B cell (primary cell): ENCODE measurements around the gene MTG2. TPM values are rescaled to one million over a fixed set of nuclear protein-coding genes. Genes with fewer than 3 reads are reported as not detected.

Source experiments
- ATAC-seq: fragments of 200-7000 bp; cut with Tn5 transposase; one replicate; pipeline ENCODE4 v1.10.0; 2021; ENCODE audit warnings: low read depth, mild to moderate bottlenecking, moderate number of reproducible peaks, moderate library complexity
- CTCF ChIA-PET: fragments of 350-600 bp; sonication (Branson Sonifier 250); formaldehyde crosslinking; loops from one replicate; lab custom pipeline; 2021; ENCODE audit warnings: antibody characterized with exemption, inconsistent platforms; lab: Charles Lee
- POLR2A ChIA-PET: fragments of 350-600 bp; sonication (Branson Sonifier 250); formaldehyde crosslinking; loops from one replicate; lab custom pipeline; 2021; ENCODE audit warnings: antibody characterized with exemption; lab: Charles Lee
- DNase-seq: peaks from one replicate; pipeline ENCODE4 v3.0.0; 2013
- H2AFZ ChIP-seq: 2 replicates; pipeline ENCODE4 v1.6.1; 2012; ENCODE audit warnings: mild to moderate bottlenecking, low read depth, low read length; ENCODE audit not compliant: insufficient read depth, poor library complexity, severe bottlenecking
- H3K27ac ChIP-seq, 2 donors: 1 replicate in 1 of 2; 2 replicates in 1 of 2; pipeline ENCODE4 v1.5.1; 2012 to 2013; ENCODE audit warnings: low read length in 2 of 2, mild to moderate bottlenecking in 2 of 2, moderate library complexity in 1 of 2
- H3K27me3 ChIP-seq, 4 experiments: fragments of 200-600 bp in 1 of 4; sonication (generic) in 1 of 4; replicated peaks in 1 of 4; 1 replicate in 2 of 4; 2 replicates in 2 of 4; pipeline versions ENCODE4 v1.6.1 to v1.7.0; 2013 to 2016; ENCODE audit warnings: low read length in 3 of 4, mild to moderate bottlenecking in 2 of 4, mixed read lengths in 1 of 4, moderate library complexity in 1 of 4; ENCODE audit not compliant: insufficient read depth in 4 of 4, control insufficient read depth in 3 of 4; ENCODE audit errors: control extremely low read depth in 1 of 4
- H3K36me3 ChIP-seq, 2 experiments: replicated peaks in 1 of 2; 1 replicate in 1 of 2; 2 replicates in 1 of 2; pipeline versions ENCODE4 v1.6.1 to v1.7.1; 2013; ENCODE audit warnings: low read length in 1 of 2; ENCODE audit not compliant: insufficient read depth in 2 of 2, control insufficient read depth in 1 of 2; ENCODE audit errors: control extremely low read depth in 1 of 2, extremely low read depth in 1 of 2
- H3K4me1 ChIP-seq, 2 donors: fragments of 200-600 bp in 1 of 2; sonication (generic) in 1 of 2; 1 replicate in 1 of 2; 2 replicates in 1 of 2; pipeline versions ENCODE4 v1.5.1 to v1.6.1; 2013 to 2017; ENCODE audit warnings: low read length in 2 of 2; ENCODE audit not compliant: control insufficient read depth in 2 of 2, insufficient read depth in 2 of 2
- H3K4me2 ChIP-seq: replicated peaks from 2 replicates; pipeline ENCODE3; 2012; ENCODE audit warnings: mild to moderate bottlenecking, low read depth, low read length; ENCODE audit not compliant: poor library complexity, severe bottlenecking
- H3K4me3 ChIP-seq, 5 experiments: fragments of 200-600 bp in 1 of 5; sonication (generic) in 1 of 5; 1 replicate in 3 of 5; 2 replicates in 2 of 5; pipeline versions ENCODE4 v1.5.1 to v1.7.0; 2011 to 2016; ENCODE audit warnings: low read length in 4 of 5, mild to moderate bottlenecking in 4 of 5, low read depth in 2 of 5, control low read depth in 1 of 5, moderate library complexity in 1 of 5; ENCODE audit not compliant: insufficient read depth in 1 of 5; ENCODE audit errors: control extremely low read depth in 1 of 5, extremely low read depth in 1 of 5
- H3K79me2 ChIP-seq: fragments of 200-600 bp; sonication (generic); one replicate; pipeline ENCODE4 v1.6.0; 2016; ENCODE audit warnings: low read length; ENCODE audit not compliant: control insufficient read depth, insufficient read depth
- H3K9ac ChIP-seq: fragments of 200-600 bp; sonication (generic); 2 replicates; pipeline ENCODE4 v1.6.1; 2017; ENCODE audit warnings: mild to moderate bottlenecking, low read length, moderate library complexity
- H3K9me3 ChIP-seq, 3 donors: one replicate each; pipeline versions ENCODE4 v1.6.1 to v1.7.1; 2013; ENCODE audit warnings: low read length in 2 of 3; ENCODE audit not compliant: control insufficient read depth in 2 of 3, insufficient read depth in 1 of 3; ENCODE audit errors: control extremely low read depth in 1 of 3
- H4K20me1 ChIP-seq: 2 replicates; pipeline ENCODE4 v1.6.0; 2012; ENCODE audit warnings: mild to moderate bottlenecking, low read length; ENCODE audit not compliant: insufficient read depth, control insufficient read depth, poor library complexity, severe bottlenecking
- H3K27ac Mint-ChIP-seq: one replicate; pipeline ENCODE4 v1.8.0; 2021; ENCODE audit warnings: mixed read lengths
- H3K27me3 Mint-ChIP-seq: one replicate; pipeline ENCODE4 v1.8.0; 2021; ENCODE audit warnings: mixed read lengths
- H3K4me1 Mint-ChIP-seq: one replicate; pipeline ENCODE4 v1.8.0; 2021; ENCODE audit warnings: mixed read lengths
- H3K4me3 Mint-ChIP-seq: one replicate; pipeline ENCODE4 v1.8.0; 2021; ENCODE audit warnings: mixed read lengths
- H3K9me3 Mint-ChIP-seq: one replicate; pipeline ENCODE4 v1.8.0; 2022; ENCODE audit warnings: mixed read lengths; ENCODE audit not compliant: insufficient read depth
- EZH2 ChIP-seq: IDR thresholded peaks from 2 replicates; pipeline ENCODE4 v1.6.1; 2012; ENCODE audit warnings: borderline replicate concordance, low read depth, mild to moderate bottlenecking, moderate library complexity, low read length; ENCODE audit not compliant: insufficient read depth, poor library complexity, severe bottlenecking
- WGBS: methylation state at CpG from one replicate; pipeline ENCODE4 v1.1.5; 2013; ENCODE audit warnings: missing lambda C conversion rate; ENCODE audit not compliant: insufficient coverage; 5-methylcytosine and 5-hydroxymethylcytosine counted together
- intact Hi-C: fragments of 100-400 bp; cut with micrococcal nuclease; formaldehyde crosslinking; loops from one replicate; pipeline ENCODE4 v1.10.0; 2022
- polyA plus RNA-seq: library from polyadenylated mRNA; depleted of rRNA; stranded (reverse); fragments of >200 nt; gene quantifications from 2 replicates; pipeline ENCODE4 v1.2.3, GENCODE V29; 2012
- total RNA-seq, 2 donors: library from RNA; stranded (reverse); fragments of 120-200 nt in 1 of 2; gene quantifications; 1 replicate in 1 of 2; 2 replicates in 1 of 2; pipeline versions ENCODE4 v1.2.3 to v1.2.4, GENCODE V29; 2013 to 2022
- TF ChIP-seq, protein P1 (sequence below): fragments of 200-600 bp; IDR thresholded peaks from one replicate; pipeline ENCODE4 v1.8.0; 2022; ENCODE audit warnings: antibody characterized with exemption, mild to moderate bottlenecking

MTG2 gene
- total and polyA plus RNA-seq, 2 donors (not counting 1 experiment from before 2014, with no cell fraction given): 29.6 to 48.4 TPM

- H3K4me2 ChIP-seq: peak overlapping the region; percentile 60
- intact Hi-C loops: no loop called here
- H3K4me3 ChIP-seq: no peak overlapping the region
- ATAC-seq (no peak), DNase-seq (peak; percentile 32)
- TF ChIP-seq, protein P1, sequence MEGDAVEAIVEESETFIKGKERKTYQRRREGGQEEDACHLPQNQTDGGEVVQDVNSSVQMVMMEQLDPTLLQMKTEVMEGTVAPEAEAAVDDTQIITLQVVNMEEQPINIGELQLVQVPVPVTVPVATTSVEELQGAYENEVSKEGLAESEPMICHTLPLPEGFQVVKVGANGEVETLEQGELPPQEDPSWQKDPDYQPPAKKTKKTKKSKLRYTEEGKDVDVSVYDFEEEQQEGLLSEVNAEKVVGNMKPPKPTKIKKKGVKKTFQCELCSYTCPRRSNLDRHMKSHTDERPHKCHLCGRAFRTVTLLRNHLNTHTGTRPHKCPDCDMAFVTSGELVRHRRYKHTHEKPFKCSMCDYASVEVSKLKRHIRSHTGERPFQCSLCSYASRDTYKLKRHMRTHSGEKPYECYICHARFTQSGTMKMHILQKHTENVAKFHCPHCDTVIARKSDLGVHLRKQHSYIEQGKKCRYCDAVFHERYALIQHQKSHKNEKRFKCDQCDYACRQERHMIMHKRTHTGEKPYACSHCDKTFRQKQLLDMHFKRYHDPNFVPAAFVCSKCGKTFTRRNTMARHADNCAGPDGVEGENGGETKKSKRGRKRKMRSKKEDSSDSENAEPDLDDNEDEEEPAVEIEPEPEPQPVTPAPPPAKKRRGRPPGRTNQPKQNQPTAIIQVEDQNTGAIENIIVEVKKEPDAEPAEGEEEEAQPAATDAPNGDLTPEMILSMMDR: no peak
- no peak for TF ChIP-seq EZH2
- H2AFZ ChIP-seq: no peak overlapping the region
- H3K4me1 ChIP-seq: peaks cover 12 to 17% of the 10 kb centered on the region in 2 donors
- H3K9ac ChIP-seq: no peak overlapping the region
- POLR2A ChIA-PET: no interaction called here
- H3K4me3 Mint-ChIP-seq: no peak overlapping the region
- peaks cover 30% of the 10 kb centered on the region for H3K27me3 Mint-ChIP-seq
- no peaks in the 10 kb centered on the region for H3K9me3 Mint-ChIP-seq
- H4K20me1 ChIP-seq: peaks cover 5% of the 10 kb centered on the region
- 4% methylated on average over 74 of the region's 84 CpGs for WGBS
- no peaks in the 10 kb centered on the region for H3K36me3 ChIP-seq
- no peak overlapping the region for H3K27ac Mint-ChIP-seq
- CTCF ChIA-PET: interaction anchor here (0.6 kb wide), 1 partner anchor 42 kb away, joined by 3 read pairs; no protein-coding TSS in a partner anchor
- peaks cover 0 to 81% (median 33%) of the 10 kb centered on the region in 4 experiments for H3K27me3 ChIP-seq
- no peak overlapping the region for H3K27ac ChIP-seq
- H3K79me2 ChIP-seq: no peaks in the 10 kb centered on the region
- peaks cover 0 to 34% (median 0%) of the 10 kb centered on the region in 3 donors for H3K9me3 ChIP-seq
- peaks cover 2% of the 10 kb centered on the region for H3K4me1 Mint-ChIP-seq
These were observed 36.5 kb downstream of the MTG2 start for GRCh38 chr20:62219101-62219991.
